ENCODE measurements around the gene HDAC3.
"Not testable (repeated sequence)": the region's sequence is repeated elsewhere in the genome, so short reads cannot be mapped to it uniquely, and the experiment has no call there.

HDAC3 gene

DNA sequence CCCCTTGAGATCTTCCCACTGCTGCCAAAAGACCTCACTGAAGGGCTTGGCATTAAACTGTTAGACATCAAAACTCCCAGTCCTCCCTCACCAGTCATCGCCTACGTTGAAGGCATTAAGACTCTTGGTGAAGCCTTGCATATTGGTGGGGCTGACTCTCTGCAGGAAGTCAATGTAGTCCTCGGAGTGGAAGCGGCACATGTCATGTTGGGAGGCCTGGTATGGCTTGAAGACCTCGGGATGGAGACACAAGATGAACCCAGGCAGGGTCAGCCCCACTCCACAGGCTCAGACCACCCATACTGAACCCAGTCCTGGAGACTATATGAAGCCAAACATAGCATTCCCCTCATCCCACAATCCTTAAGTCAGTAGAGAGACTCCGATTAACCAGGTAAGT, 1.9 kb downstream of the HDAC3 start:
- no peak for DNase-seq (ENCODE audit: low read depth)

DNA sequence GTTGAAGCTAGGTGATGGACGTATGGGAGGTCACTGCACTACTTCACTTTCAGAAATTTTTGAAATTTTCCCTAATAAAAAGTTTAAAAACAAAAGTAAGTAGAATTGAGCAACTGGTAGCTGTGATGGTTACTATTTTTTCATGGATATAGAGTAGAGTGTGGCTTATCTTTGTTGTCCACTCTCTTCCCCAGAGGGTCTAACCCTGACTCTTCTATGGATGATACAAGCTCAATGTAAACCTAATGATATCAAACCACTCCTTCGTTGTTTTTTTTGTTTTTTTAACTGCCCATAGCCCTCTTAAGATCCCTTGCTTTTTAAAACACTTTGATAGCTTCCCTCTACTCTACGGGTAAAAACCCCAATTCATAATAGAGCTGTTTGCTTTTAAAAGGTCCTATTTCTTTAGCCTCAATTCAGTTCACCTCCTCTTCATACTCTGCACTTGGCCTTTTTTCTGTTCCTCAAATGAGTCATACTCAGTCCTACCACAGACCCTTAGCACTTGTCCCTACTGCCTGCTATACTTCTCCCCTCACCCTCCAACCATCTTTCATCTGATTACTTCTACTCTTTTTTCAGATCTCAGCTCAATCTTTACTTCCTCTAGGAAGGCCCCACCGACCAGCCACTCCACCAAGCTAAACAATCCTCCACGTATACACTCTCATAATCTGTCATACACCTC, 2.6 kb downstream of the HDAC3 start:
- DNase-seq (ENCODE audit: low read depth), result no peak

DNA sequence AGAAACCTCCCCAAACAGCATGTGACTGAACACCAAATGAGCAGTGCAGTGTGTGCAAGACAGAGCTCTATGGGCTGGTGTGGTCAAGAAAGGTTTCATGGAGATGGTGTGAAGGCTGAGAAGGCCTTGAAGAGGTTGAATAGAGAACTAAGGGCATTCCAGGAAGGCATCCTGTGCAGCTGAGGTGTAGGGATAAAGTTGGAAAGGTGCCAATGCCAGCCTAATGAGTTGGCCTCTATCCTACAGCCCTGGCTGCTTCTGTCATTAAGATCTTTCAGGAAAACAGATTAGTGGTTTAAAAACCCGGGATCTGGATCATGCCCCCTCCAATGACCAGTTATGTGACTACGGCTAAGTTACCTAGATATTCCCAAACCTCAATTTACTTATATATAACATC, 4.0 kb downstream of the HDAC3 start:
- DNase-seq (ENCODE audit: low read depth), result no peak

DNA sequence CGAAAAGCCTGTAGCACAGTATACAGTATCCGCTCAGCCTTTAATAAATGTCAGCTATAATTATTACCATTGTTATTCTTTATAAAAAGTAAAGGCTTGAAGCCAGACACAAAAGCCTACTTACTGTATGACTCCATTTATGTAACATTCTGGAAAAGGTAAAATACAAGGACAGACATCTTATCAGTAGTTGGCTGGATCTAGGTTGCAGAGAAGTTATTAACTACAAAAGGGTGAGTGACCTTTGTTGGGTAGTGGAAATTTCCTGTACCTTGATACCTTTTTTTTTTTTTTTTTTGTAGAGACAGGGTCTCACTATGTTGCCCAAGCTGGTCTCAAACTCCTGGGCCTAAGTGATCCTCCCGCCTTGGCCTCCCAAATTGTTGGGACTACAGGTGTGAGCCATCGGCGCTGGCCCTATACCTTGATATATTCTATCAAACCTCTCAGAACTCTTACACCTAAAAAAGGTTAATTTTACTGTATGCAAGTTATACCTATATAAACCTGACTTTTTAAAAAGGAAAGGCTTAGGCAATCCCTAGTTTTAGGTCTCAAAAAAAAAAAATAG, 6.0 kb downstream of the HDAC3 start:
- no peak for DNase-seq (ENCODE audit: low read depth)

DNA sequence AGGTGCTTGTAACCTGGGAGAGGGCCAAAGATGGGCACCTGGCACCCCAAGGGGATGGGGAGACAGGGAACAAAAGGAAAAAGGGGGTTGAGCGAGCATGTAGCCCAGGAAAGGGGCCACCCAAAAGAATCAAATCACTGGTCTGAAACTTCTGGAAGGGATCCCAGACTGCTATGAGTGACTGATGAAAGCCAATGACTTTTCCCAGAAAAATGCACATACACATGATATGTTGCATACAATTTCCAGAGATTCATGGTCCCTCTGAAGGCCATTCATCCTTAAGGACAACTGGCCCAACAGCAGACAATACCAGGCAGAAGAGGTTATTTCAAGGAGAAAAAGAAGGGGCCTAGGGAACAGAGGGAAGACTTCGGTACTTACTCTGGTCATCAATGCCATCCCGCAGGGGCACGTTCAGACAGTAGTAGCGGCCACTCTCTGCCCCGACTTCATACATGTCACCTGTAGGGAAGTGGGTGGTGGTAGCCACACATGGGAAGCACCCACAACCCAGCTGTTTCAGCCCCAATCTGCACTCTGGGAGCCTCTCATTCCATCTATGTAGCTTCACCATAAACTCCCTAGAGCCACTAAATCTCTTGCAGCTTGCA, 8.4 kb downstream of the HDAC3 start:
- DNase-seq (ENCODE audit: low read depth), result no peak

DNA sequence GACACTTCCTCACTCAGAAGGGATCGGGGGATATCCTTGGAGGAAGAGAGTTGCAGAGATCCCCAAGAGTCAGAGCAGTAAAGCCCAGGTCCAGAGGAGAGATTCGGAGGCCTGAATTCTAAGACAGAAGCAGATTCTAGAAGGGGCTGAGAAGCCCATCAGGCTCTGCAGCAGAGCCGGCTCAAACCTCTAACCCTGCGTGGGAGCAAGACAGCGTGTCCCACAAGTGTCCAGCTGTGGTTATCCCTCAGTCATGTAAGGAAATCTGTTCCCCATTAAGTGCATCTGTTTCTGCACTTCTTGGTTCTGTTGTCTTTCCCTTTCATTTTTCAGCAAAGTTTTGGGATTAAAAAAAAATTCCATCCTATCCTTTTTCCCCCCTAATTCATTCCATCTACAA, 13.0 kb downstream of the HDAC3 start:
- no peak for DNase-seq (ENCODE audit: low read depth)

DNA sequence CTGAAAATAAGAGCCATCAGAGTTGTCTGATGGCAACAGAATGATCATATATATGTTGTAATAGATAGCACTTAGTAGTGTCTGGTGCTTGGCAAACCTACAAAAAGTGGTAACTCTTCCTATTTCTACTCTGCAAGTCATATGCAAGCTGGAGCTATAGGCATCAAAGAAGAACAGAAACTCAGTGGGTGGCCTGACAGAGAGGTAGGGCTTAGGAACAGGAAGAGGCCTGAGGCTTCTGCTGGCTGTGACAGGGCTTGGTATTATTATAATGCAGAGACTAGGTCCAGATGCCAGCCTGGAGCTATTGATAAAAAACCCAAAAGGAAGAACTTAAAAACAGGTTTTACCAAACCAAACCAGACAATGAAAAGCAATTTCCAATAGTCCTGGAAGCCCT, 13.5 kb downstream of the HDAC3 start:
- no peak for DNase-seq (ENCODE audit: low read depth)

DNA sequence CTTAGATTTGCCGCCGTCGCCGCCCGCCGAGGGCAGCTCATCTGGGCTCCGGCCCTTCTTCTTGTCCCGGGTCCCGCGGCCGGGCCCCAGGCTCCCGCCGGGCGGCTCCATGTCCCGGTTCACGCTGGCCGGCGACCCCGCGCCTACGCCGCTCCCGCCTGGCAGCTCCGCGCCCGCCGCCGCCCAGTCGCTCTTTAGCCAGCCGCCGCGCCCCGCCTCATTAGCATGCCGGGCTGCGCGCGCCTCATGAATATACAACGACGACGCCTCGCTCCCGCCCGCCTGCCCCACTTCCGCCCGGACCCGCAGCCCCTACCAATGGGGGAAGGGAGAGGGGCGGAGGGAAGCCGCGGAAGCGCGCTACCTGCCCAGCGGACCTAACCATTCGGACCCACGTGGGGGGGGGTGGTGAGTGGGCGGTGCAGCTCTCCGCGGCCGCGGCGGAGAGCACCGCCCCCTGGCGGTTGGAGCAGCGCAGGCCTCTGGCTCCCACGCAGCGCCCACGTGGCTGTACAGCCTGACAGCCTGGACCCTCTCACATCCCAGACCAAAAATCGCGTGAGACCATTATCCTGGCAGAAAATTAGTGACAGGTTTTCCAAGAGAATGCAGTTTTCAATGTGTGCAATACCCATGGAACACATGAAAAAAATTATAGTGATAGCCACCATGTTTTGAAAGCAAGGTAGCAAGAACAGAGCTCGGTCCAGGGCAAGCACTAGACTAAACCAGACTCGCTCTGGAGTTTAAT, 17.7 kb downstream of the HDAC3 start, which contains the start of gene DIAPH1:
TSS of gene DIAPH1 (minus strand) at position 197 of the 751 bp plus-strand sequence. CDS start at position 111, 86 bp downstream.
- DNase-seq (ENCODE audit: low read depth), result peak; percentile 99

DNA sequence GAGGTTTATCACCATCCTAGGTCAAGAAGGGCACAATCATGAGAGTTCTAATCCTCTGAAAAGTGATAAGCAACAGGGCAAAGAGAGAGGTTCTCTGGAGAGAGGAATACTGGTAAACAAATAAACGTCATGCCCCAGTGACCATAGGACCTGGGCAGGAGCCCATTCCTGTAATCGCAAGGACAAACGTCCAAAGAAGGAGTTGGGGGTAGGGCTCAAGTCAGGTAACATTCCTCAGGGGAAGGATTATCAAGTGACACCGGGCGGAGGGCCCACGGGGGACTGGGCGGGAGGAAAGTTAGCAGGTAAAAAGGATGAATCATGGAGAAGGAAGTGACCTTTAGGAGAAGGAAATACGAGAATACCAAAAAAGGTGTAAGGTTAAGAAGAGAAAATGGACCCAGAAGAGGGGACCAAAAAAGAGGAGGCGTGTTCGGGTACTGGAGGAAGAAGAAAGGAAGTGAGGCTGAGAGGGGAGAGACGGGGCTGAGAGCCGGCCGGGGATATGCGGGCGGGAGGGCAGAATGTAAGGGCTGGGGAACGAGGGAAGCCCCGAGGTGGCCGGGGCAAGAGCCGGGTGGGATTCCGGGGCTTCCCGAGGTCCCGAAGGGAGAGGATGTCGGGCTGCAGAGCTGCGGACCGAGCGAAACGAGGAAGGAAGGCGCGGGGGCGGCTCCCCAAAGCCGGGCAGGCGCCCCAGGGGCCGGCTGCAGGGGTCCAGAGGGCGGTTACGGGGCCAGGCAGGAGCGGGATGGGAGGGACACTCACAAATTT, 18.4 kb downstream of the HDAC3 start:
- peak; percentile 37 for DNase-seq (ENCODE audit: low read depth)

DNA sequence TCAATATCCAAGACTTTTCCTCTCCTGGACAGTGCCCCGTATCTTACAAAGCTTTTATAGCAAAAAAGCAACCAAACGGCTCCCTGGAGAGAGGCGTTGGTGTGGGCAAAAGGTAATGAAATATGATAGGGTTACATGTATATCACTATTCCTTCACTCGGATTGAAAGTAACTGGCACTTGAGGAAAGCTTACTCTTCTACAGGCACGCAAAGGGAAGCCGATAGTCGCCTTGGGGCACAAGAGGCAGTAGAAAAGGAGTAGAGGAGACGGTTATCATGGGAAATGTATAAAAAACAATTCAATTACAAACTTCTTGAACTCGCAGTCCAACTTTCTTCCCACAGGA, 19.0 kb downstream of the HDAC3 start:
- DNase-seq (ENCODE audit: low read depth), result no peak

DNA sequence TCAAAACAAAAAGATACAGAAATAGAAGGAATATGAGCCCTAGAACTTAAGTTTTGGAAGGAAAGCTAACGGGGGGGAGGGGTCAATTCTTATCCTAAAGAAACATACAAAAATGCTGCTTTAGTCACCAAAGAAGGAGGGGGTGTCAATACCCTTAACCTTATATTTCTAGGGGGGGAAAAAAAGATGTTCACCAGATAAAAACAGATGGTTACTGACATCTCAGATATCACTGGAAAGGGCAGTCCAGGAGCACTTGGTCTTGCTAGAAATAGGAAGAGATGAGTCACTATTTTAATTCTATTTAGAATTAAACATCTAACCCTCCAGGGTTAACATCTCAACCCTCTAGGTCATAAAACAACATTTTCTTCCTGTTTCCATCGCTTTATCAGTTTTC, 19.5 kb downstream of the HDAC3 start:
- DNase-seq (ENCODE audit: low read depth), result no peak

DNA sequence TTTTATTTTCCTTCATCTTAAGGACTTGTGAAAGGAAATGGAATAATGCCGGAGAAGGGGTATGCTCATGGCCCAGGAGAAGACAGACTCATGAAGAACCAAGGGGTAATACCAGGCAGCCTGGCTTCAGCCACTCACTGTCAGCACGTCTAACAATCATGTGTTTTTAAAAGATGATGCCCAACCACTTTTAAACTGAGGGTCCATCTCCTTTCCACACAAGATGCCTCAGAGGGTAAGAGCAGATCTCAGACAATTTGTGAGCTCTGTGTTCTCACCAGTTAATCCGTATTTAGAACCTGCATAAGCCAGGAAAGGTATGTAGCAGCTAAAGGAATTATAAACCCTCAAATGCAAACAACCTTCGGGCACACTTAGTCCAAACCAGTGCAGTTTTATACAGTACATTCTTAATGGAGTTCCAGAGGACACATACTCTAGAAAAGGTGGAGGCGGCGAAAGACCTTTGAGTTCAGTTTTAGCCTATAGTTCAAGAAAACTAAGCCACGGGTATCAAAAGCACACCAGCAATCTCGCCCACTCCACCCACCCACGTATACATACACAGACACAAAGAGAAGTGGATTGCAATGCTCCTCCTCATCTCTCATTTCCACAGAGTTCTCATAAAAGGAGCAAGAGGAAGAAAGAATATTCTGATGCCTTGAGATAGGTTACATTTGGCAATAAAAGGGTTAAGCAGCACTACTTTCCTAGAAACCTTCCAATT, 20.5 kb downstream of the HDAC3 start:
- DNase-seq (ENCODE audit: low read depth), result no peak

DNA sequence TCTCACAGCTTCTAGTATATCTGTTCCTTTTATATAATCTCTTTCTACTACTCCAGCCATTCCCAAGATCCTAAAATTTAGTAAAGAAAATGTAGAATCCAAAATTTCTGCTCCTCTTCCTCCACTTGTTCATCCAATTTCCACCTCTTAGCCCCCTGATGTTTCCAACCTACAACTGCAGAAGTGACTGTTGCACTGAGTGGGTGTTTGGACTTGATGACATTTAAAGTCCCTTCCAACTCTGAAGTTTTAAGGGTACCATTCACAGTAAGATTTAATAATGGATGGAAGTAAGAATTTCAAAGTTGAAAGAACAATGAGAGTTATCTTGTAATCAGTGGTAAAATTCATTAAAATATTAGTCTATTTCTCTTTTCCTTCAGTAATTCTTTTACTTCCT, 23.3 kb downstream of the HDAC3 start:
- DNase-seq (ENCODE audit: low read depth), result no peak

DNA sequence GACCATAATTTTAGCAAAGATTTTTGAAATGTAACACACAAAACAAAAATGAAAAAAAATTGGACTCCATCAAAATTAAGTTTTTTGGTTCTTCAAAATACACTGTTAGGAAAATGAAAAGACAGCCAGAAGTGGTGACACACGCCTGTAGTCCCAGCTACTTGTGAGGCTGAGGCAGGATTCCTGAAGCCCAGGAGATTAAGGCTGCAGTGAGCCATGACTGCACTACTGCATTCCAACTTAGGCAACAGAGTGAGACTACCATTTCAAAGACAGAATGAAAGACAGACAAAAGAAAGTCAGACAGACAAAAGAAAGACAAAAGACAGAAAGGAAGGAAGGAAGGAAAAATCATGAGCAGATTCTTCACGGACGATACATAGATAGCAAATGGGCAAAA, 25.4 kb downstream of the HDAC3 start:
- no peak for DNase-seq (ENCODE audit: low read depth)

DNA sequence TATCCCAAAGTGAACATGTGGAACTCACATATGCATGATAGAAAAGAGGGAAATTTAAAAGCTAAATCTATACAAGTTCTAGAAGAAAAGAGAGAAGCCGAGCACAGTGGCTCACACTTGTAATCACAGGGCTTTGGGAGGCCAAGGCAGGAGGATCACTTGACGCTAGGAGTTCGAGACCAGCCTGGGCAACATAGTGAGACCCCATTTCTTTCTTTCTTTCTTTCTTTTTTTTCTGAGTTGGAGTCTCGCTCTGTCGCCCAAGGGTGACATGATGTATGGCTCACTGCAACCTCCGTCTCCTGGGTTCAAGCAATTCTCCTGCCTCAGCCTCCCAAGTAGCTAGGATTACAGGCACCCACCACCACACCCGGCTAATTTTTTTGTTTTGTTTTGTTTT, 26.7 kb downstream of the HDAC3 start:
- DNase-seq (ENCODE audit: low read depth), result not testable (repeated sequence)

DNA sequence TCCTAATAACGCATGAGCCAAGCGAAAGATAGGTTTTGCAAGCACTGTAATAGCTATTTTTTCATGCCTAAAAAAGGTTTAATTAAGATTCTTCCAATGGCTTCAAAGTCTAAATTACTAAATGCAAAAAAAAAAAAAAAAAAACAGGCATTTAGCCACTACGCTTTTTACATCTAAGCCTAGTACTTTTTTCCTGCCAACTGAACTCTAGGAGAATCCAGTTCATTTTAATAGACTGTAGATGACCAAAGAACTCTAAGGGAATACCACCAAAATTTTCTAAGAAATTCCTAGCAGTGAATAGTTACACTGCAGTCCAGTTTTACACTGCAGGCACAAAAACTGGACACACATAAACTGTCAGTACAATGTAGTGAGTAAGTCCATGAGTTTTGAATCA, 27.6 kb downstream of the HDAC3 start:
- DNase-seq (ENCODE audit: low read depth), result no peak

DNA sequence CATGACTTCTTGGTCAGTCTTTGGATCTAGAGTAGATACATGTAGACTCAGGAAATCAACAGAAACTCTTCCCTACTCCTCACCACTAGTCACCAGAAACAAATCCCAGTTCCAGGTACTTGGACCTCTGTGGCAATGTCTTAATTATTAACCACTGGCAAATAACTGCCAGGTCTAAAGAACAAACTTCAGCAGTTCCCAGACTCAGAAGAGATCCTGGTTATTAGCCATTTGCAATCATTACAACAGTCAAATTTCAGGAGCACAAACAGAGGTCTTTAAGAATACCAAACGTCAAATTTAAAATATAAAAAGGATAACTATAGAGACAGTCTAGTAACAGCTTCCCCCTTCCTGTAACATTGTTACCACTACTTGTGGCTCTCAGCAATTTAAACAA, 28.1 kb downstream of the HDAC3 start:
- no peak for DNase-seq (ENCODE audit: low read depth)

DNA sequence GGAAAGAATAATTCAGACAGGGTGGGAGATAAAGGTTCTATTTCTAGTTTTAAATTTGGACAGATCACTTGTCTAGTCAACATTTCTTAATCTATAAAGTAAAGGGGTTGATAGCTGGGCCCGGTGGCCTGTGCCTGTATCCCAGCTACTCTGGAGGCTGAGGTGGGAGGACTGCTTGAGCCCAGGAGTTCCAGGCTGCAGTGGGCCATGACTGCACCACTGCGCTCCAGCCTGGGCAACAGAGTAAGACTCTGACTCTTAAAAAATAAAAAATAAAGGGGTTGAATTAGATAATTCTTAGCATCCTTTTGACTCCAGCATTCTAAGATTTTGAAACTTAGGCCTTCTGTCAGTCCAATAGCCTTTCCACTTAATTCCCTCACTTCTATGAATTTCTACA, 28.6 kb downstream of the HDAC3 start:
- no peak for DNase-seq (ENCODE audit: low read depth)

DNA sequence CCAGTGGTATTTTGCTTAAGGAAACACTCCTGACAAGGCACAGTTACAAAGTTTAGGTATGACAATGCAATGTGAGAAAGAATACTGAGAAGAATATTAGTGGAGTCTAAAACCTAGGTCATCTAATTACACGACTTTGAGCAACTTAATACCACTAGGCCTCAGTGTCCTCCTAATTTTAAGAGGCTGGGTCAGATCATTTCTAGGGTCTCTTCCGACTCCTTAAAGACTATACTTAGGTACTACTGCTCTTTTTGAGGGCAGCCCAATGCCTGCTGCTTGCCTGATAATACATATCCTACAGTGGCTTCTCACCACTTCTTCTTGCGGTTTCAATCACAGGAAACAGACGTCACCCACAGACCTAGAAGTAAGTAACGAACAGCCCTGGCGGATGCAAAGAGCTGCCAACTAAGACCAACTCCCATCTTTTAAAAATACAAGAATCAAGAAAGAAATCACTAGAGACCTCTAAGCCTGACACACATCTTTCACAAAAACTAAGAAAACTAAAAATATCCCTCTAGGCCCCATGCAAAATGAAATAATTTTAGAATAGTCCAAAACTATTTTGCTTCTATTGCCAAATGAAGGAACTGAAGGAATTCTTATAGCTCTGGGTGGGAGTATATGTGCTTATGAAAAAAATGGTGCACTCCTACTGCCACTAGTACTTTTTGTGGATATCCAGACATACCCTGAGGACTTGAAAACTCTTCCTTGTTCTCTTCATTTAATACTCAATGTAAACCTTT, 30.9 kb downstream of the HDAC3 start:
- DNase-seq (ENCODE audit: low read depth), result peak; percentile 59

DNA sequence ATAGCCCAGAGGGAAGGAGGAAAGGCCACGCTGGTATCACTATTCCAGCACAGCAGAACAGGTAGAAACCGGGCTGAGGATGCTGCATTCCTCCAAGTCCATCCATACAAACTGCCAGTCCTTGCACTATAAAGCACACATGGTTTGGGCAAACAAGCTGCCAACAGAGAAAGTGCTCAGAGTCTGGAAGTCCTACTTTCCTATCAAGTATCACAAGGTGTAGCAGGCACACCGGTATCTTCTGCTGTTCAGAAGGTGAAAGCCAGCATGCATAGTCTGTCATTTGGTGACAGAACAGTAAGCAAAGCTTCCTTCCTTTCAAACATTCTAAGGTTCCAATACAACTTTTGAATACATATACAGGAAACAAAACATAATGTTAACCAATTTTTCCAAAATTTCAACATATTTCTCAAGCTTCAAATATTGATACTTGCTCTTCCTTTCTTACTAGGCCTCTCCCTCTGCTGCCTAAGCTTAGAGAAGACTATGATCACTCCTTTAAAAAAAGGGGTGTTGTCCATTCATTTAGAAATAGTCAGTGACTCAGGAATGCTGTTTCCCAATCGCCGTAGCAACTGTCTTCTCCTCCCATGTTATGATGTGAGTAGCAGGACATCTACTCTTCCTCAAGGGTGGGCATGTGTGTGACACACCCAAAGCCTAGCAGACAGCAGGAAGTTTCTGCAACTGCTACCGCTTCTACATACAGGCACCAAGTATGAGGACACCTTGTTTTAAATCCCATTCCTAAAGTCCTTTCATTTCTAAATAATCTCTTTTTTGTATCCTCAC, 32.5 kb downstream of the HDAC3 start:
- DNase-seq (ENCODE audit: low read depth), result no peak
